ENCODE measurements around the gene S1PR3. TPM values are rescaled to one million over a fixed set of nuclear protein-coding genes. Genes with fewer than 3 reads are reported as not detected.
"Not testable (repeated sequence)": the region's sequence is repeated elsewhere in the genome, so short reads cannot be mapped to it uniquely, and the experiment has no call there.

S1PR3 gene
- total RNA-seq, result 1 to 10 TPM; 4.5 to 7.2 TPM
- polyA plus RNA-seq (ENCODE audit: insufficient read depth, low read depth, low replicate concordance), result 7.0 TPM
- long read RNA-seq, donor 1, full-length matches to known transcripts, result 40 of 40 reads
- long read RNA-seq, donor 1, partial matches to known transcripts, result 0 of 40 reads
- long read RNA-seq, donor 1, other reads (novel, unspliced or antisense), result 0 of 40 reads
- long read RNA-seq, donor 2, full-length matches to known transcripts, result 48 of 48 reads
- long read RNA-seq, donor 2, partial matches to known transcripts, result 0 of 48 reads
- long read RNA-seq, donor 2, other reads (novel, unspliced or antisense), result 0 of 48 reads

- TF ChIP-seq POLR2A (IDR thresholded peaks at IDR 0.05) (no peak), CTCF (IDR thresholded peaks at IDR 0.05) (no peak)
- Histone ChIP-seq H3K4me1 (peaks cover 5% of the 10 kb centered on the region), H3K27ac (peak within 1 kb of the TSS in 1 of 2 donors; percentile 50), H3K4me3 (peak within 1 kb of the TSS; percentile 54 to 75), H3K36me3 (ENCODE audit: low read depth, missing control alignments) (no peaks in the 10 kb centered on the region), H3K27me3 (no peaks in the 10 kb centered on the region), H3K9me3 (no peaks in the 10 kb centered on the region)
- DNase-seq, result peak; percentile 49
- 2 to 9% methylated on average over 17 to 69 of the region's 94 CpGs for WGBS, 2 donors
- intact Hi-C loops (cut with DNase I; ENCODE audit: low total_unique reads), result no loop called here
Observed at GRCh38 chr9:88991066-88992034, at the start of gene S1PR3. Gene S1PR3 (plus strand): TSS chr9:88991468. CDS start chr9:89001201, 9,733 bp downstream.

GRCh38 chr9:88941586-88941985 is 49.7 kb upstream of the S1PR3 start:
- WGBS, 2 donors, result 31 to 58% methylated on average over 5 of the region's 5 CpGs
- H3K36me3 ChIP-seq (ENCODE audit: low read depth, missing control alignments); H3K4me3 ChIP-seq; DNase-seq; H3K27me3 ChIP-seq; H3K9me3 ChIP-seq; intact Hi-C loops (cut with DNase I; ENCODE audit: low total_unique reads); H3K4me1 ChIP-seq; H3K27ac ChIP-seq: not testable (repeated sequence)

GRCh38 chr9:88942411-88942810 is 48.9 kb upstream of the S1PR3 start:
- no peak for DNase-seq
- WGBS, 2 donors, result 70 to 76% methylated on average over 1 of the region's 1 CpG
- no peaks in the 10 kb centered on the region for H3K9me3 ChIP-seq
- TF ChIP-seq CTCF (IDR thresholded peaks at IDR 0.05), result no peak
- TF ChIP-seq POLR2A (IDR thresholded peaks at IDR 0.05), result no peak
- no peaks in the 10 kb centered on the region for H3K36me3 ChIP-seq (ENCODE audit: low read depth, missing control alignments)
- intact Hi-C loops (cut with DNase I; ENCODE audit: low total_unique reads), result no loop called here
- no peaks in the 10 kb centered on the region for H3K4me1 ChIP-seq
- H3K4me3 ChIP-seq, result no peak overlapping the region
- H3K27ac ChIP-seq, result no peak overlapping the region
- no peaks in the 10 kb centered on the region for H3K27me3 ChIP-seq

- no peaks in the 10 kb centered on the region for H3K27me3 ChIP-seq
- intact Hi-C loops (cut with DNase I; ENCODE audit: low total_unique reads), result no loop called here
- H3K36me3 ChIP-seq (ENCODE audit: low read depth, missing control alignments), result no peaks in the 10 kb centered on the region
- no peaks in the 10 kb centered on the region for H3K9me3 ChIP-seq
- H3K4me3 ChIP-seq, result no peak overlapping the region
- TF ChIP-seq POLR2A (IDR thresholded peaks at IDR 0.05), result no peak
- TF ChIP-seq CTCF (IDR thresholded peaks at IDR 0.05), result no peak
- 53 to 57% methylated on average over 4 of the region's 4 CpGs for whole genome bisulfite sequencing, 2 donors
- H3K27ac ChIP-seq, result no peak overlapping the region
- DNase-seq, result no peak
- peaks cover 13% of the 10 kb centered on the region for H3K4me1 ChIP-seq
Observed at GRCh38 chr9:88945636-88946333, 45.5 kb upstream of the S1PR3 start.

Measured in testis (tissue), 5 donors.